NCI-H524 (cell line): ENCODE data around the gene GFRA1.

ENCODE experiments used
- DNase-seq, 2 experiments: peaks; one replicate each; lab custom pipeline; 2025; lab: John Stamatoyannopoulos, UW

Gene GFRA1

GRCh38 chr10:116160271-116160670 lies 112.7 kb downstream of the GFRA1 start:
- no peak for DNase-seq

- no peak for DNase-seq
These were observed 113.8 kb downstream of the GFRA1 start for GRCh38 chr10:116159197-116159596.

GRCh38 chr10:116158036-116158435 lies 115.0 kb downstream of the GFRA1 start:
- DNase-seq, result no peak

GRCh38 chr10:116157485-116157884 lies 115.5 kb downstream of the GFRA1 start:
- no peak for DNase-seq

GRCh38 chr10:116156819-116157218 lies 116.2 kb downstream of the GFRA1 start:
- DNase-seq, result no peak

GRCh38 chr10:116155191-116155590 lies 117.8 kb downstream of the GFRA1 start:
- peak in 1 of 2 experiments; percentile 13 for DNase-seq

GRCh38 chr10:116154651-116155050 lies 118.4 kb downstream of the GFRA1 start:
- no peak for DNase-seq

GRCh38 chr10:116151076-116151475 lies 121.9 kb downstream of the GFRA1 start:
- no peak for DNase-seq

GRCh38 chr10:116150606-116151005 lies 122.4 kb downstream of the GFRA1 start:
- DNase-seq, result no peak

- no peak for DNase-seq
These were observed 125.7 kb downstream of the GFRA1 start for GRCh38 chr10:116147147-116147905.

GRCh38 chr10:116146372-116147140 lies 126.5 kb downstream of the GFRA1 start:
- DNase-seq, result no peak

GRCh38 chr10:116143673-116144222 lies 129.3 kb downstream of the GFRA1 start:
- no peak for DNase-seq

GRCh38 chr10:116141855-116142254 lies 131.2 kb downstream of the GFRA1 start:
- DNase-seq, result no peak

- no peak for DNase-seq
These were observed 131.8 kb downstream of the GFRA1 start for GRCh38 chr10:116141246-116141645.

- no peak for DNase-seq
These were observed 133.1 kb downstream of the GFRA1 start for GRCh38 chr10:116139886-116140285.

- no peak for DNase-seq
These were observed 134.1 kb downstream of the GFRA1 start for GRCh38 chr10:116138897-116139296.

- no peak for DNase-seq
These were observed 136.7 kb downstream of the GFRA1 start for GRCh38 chr10:116136261-116136660.

- DNase-seq, result no peak
These were observed 138.7 kb downstream of the GFRA1 start for GRCh38 chr10:116134322-116134721.

- DNase-seq, result no peak
These were observed 139.4 kb downstream of the GFRA1 start for GRCh38 chr10:116133634-116134033.

GRCh38 chr10:116132780-116133399 lies 140.1 kb downstream of the GFRA1 start:
- DNase-seq, result peak; percentile 43 to 59

- DNase-seq, result no peak
These were observed 143.0 kb downstream of the GFRA1 start for GRCh38 chr10:116130006-116130405.

- DNase-seq, result no peak
These were observed 145.9 kb downstream of the GFRA1 start for GRCh38 chr10:116126954-116127695.
